Testis (tissue), 3 donors: ENCODE measurements around the gene JUP. TPM values are rescaled to one million over a fixed set of nuclear protein-coding genes. Genes with fewer than 3 reads are reported as not detected.

Source experiments
- DNase-seq: peaks from one replicate; pipeline ENCODE4 v3.0.0-alpha.2; 2019
- H3K27ac ChIP-seq, 2 donors: fragments of 200-600 bp; sonication (generic); one replicate each; pipeline ENCODE4 v1.5.1; 2019
- H3K27me3 ChIP-seq: fragments of 200-600 bp; sonication (generic); one replicate; pipeline ENCODE4 v1.5.1; 2019
- H3K36me3 ChIP-seq: fragments of 200-600 bp; sonication (generic); one replicate; pipeline ENCODE4 v1.5.1; 2017; ENCODE audit warnings: low read depth; ENCODE audit errors: missing control alignments
- H3K4me1 ChIP-seq: fragments of 200-600 bp; sonication (generic); one replicate; pipeline ENCODE4 v1.5.1; 2019
- H3K4me3 ChIP-seq, 2 donors: fragments of 200-600 bp; sonication (generic); one replicate each; pipeline ENCODE4 v1.5.1; 2017 to 2019
- H3K9me3 ChIP-seq: fragments of 200-600 bp; sonication (generic); one replicate; pipeline ENCODE4 v1.5.1; 2017
- POLR2A ChIP-seq: fragments of 450-650 bp; IDR thresholded peaks from one replicate; pipeline ENCODE4 v1.6.1; 2017; ENCODE audit warnings: antibody characterized with exemption, mild to moderate bottlenecking, moderate library complexity
- WGBS, 2 donors: methylation state at CpG; one replicate each; pipeline ENCODE4 v1.1.5; 2018; 5-methylcytosine and 5-hydroxymethylcytosine counted together
- intact Hi-C: fragments of 100-400 bp; cut with DNase I; formaldehyde crosslinking; loops from one replicate; pipeline ENCODE4 v1.15.1; 2023; ENCODE audit warnings: low total_unique reads
- polyA plus RNA-seq: library from polyadenylated mRNA; stranded (reverse); fragments of 350-450 nt; fragmentation: Illumina TruSeq; extraction: RNeasy Lipid Tissue Mini Kit (QIAGEN cat#74804); gene quantifications from one replicate; pipeline ENCODE4 v1.2.3, GENCODE V29; 2014; ENCODE audit warnings: low read depth, low replicate concordance; ENCODE audit not compliant: insufficient read depth
- total RNA-seq, 2 donors: library from RNA; depleted of rRNA; stranded (reverse); fragments of >200 nt; gene quantifications; one replicate each; pipeline ENCODE4 v1.2.3, GENCODE V29; 2016
- TF ChIP-seq, protein P1 (sequence below), 3 experiments: fragments of 450-650 bp in 2 of 3; fragments of 200-600 bp in 1 of 3; sonication (generic) in 1 of 3; IDR thresholded peaks; one replicate each; pipeline ENCODE4 v1.5.1; 2016 to 2019; ENCODE audit warnings: antibody characterized with exemption in 3 of 3, mild to moderate bottlenecking in 2 of 3, moderate library complexity in 1 of 3

The JUP gene
- total and polyA plus RNA-seq, 3 donors from 2014 or later: 22.5 to 38.9 (median 36.8) TPM

DNA sequence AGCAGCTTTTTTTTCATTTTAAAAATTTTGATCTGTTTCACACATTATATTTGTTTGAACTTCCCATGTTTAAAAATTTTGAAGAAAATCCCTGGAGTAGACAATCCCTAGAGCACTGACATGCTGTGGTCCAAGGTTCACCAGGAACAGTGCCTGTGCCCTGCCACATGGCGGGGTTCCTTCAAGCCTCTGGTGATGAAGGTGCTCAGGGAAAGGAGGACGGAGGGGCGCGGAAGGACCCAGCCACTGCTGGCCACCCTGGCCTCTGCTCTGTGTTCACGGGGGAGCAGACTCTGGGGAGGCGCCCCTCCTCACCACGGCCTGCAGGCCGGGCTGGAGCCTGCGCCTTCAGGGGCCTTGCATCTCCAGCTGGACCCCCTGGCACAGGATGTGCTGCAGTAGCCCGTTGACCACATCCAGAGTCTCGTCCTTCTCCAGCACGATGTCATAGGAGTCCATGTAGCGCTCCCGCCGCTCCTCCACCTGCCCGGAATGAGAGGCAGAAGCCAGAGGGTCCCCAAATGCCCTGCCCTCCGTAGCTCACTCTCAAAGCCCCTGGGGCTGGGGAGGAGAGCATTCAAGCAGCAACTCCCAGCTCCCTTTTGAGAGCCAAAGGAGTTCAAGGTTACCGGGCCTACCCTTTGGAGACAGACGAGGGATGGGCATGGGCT is 38.8 kb upstream of the JUP start:
- DNase-seq: no peak
- H3K36me3 ChIP-seq: no peaks in the 10 kb centered on the region

DNA sequence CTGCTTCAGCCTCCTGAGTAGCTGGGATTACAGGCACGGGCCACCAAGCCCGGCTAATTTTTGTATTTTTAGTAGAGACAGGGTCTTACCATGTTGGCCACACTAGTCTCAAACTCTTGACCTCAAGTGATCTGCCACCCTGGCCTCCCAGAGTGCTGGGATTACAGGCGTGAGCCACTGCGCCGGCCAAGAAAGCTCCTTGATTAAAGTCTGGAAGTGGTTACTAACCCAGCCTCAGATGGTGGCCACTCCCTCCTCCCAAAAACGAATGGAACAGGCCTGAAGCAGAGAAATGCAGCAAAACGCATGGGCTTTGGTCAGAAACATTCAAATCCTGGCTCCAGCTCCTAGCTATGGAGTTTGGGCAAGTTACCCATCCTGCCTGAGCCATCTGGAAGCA is 37.6 kb upstream of the JUP start:
- intact Hi-C loops: no loop called here
- DNase-seq: no peak
- H3K27me3 ChIP-seq: no peaks in the 10 kb centered on the region
- no peak overlapping the region for H3K4me3 ChIP-seq
- WGBS, 2 donors: 61 to 64% methylated on average over 6 to 7 of the region's 7 CpGs
- H3K4me1 ChIP-seq: no peaks in the 10 kb centered on the region
- no peak for TF ChIP-seq POLR2A
- TF ChIP-seq, protein P1, sequence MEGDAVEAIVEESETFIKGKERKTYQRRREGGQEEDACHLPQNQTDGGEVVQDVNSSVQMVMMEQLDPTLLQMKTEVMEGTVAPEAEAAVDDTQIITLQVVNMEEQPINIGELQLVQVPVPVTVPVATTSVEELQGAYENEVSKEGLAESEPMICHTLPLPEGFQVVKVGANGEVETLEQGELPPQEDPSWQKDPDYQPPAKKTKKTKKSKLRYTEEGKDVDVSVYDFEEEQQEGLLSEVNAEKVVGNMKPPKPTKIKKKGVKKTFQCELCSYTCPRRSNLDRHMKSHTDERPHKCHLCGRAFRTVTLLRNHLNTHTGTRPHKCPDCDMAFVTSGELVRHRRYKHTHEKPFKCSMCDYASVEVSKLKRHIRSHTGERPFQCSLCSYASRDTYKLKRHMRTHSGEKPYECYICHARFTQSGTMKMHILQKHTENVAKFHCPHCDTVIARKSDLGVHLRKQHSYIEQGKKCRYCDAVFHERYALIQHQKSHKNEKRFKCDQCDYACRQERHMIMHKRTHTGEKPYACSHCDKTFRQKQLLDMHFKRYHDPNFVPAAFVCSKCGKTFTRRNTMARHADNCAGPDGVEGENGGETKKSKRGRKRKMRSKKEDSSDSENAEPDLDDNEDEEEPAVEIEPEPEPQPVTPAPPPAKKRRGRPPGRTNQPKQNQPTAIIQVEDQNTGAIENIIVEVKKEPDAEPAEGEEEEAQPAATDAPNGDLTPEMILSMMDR (IDR thresholded peaks at IDR 0.05): no peak
- no peak overlapping the region for H3K27ac ChIP-seq
- H3K36me3 ChIP-seq: no peaks in the 10 kb centered on the region
- no peaks in the 10 kb centered on the region for H3K9me3 ChIP-seq

More for the DNA sequence above, 38.8 kb upstream of the JUP start:
- Histone ChIP-seq H3K9me3 (no peaks in the 10 kb centered on the region), H3K27me3 (no peaks in the 10 kb centered on the region), H3K4me1 (no peaks in the 10 kb centered on the region), H3K4me3 (no peak overlapping the region), H3K27ac (no peak overlapping the region)
- intact Hi-C loops: no loop called here
- 75 to 79% methylated on average over 5 to 19 of the region's 19 CpGs for WGBS, 2 donors
- no peak for TF ChIP-seq POLR2A
- TF ChIP-seq, protein P1 (IDR thresholded peaks at IDR 0.05): no peak

DNA sequence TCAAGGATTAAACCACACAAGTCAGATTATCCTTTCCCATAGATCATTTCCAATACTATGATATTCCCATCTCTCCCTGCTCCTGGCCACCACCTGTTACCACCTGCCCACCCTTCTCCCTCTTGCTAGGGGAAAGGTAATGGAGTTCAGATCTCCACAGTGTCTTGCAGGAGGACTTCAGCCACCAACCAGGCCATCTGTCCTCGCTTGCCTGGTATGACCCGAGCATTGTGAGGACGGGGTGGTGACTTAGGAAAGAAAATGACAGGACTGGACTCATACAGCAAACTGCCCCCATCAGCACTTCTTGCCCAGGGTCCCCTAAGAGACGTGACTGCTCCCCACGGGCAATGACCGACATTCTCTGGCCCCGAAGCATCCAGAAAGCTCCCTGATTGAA is 37.1 kb upstream of the JUP start:
- 94 to 97% methylated on average over 7 of the region's 7 CpGs for WGBS, 2 donors

DNA sequence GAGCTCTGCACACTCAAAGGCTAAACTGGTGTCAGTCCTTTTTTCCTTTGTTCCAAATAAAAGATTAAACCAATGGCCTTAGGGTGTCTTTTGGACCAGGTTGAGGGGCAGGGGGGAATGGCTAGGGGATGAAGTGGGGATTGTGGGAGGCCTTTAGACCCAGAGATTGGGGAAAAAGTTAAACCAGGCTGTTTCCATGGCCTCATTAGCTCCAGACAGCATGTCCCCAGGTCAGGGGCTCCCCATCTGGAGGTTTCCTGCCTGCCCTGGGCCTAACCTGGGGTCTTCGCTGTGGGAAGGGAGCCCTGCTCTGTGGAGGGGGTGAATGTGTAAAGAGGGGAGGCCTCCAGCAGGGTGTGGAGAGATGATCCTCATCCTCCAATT is 36.6 kb upstream of the JUP start:
- intact Hi-C loops: no loop called here
- Histone ChIP-seq H3K27ac (no peak overlapping the region), H3K36me3 (no peaks in the 10 kb centered on the region), H3K4me1 (no peaks in the 10 kb centered on the region), H3K9me3 (no peaks in the 10 kb centered on the region), H3K4me3 (no peak overlapping the region), H3K27me3 (no peaks in the 10 kb centered on the region)
- no peak for TF ChIP-seq POLR2A
- TF ChIP-seq, protein P1 (IDR thresholded peaks at IDR 0.05): no peak
- DNase-seq: no peak
- WGBS, 2 donors: 60 to 94% methylated on average over 1 of the region's 1 CpG

More for the DNA sequence above, 37.1 kb upstream of the JUP start:
- no peak overlapping the region for H3K4me3 ChIP-seq
- H3K27ac ChIP-seq: no peak overlapping the region
- no peaks in the 10 kb centered on the region for H3K27me3 ChIP-seq
- H3K9me3 ChIP-seq: no peaks in the 10 kb centered on the region
- no peaks in the 10 kb centered on the region for H3K36me3 ChIP-seq
- intact Hi-C loops: no loop called here
- no peaks in the 10 kb centered on the region for H3K4me1 ChIP-seq
- TF ChIP-seq, protein P1 (IDR thresholded peaks at IDR 0.05): no peak
- no peak for TF ChIP-seq POLR2A
- DNase-seq: no peak
